Measurements from ENCODE around the gene SUMO3. TPM values are rescaled to one million over a fixed set of nuclear protein-coding genes. Genes with fewer than 3 reads are reported as not detected.
A peak's percentile ranks its signal among the peaks of the same experiment; 100 is the strongest.

The SUMO3 gene
- total RNA-seq, 3 donors from 2014 or later = 64.2 to 64.8 (median 64.4) TPM

DNA sequence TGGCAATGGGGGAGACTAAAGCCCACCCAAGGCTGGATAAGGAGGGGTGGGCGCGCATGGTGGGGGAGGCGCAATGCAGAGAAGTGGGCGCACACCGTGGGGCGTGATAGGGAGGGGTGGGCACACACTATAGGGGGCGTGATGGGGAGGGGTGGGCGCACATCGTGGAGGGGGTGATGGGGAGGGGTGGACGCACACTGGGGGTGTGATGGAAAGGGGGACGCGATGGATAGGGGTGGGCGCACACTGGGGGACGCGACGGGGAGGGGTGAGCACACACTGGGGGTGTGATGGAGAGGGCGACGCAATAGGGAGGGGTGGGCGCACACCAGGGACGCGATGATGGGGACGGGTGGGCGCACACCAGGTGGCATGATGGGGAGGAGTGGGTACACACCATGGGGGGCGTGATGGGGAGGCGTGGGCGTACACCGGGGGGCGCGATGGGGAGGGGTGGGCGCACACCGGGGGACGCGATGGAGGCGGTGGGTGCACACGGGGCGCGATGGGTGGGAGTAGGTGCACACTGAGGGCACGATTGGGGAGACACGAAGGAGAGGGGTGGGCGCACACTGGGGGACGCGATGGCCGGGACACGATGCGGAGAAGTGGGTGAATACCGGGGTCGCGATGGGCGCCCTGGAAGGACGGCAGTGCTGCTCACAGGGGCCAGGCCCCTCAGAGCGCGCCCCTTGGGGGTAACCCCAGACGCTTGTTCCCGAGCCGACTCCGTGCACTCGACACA, 929 bp downstream of the SUMO3 start:
- DNase-seq (ENCODE audit: low spot score in 2 of 2) = no peak
- intact Hi-C loops (cut with DNase I; ENCODE audit: low total_unique reads) = no loop called here
- Histone ChIP-seq H3K27me3 (no peaks in the 10 kb centered on the region), H3K4me3 (peak overlapping the region; percentile 77 to 97 (median 82)), H3K9me3 (peaks cover 5 to 26% of the 10 kb centered on the region in 2 donors), H3K4me1 (peaks cover 8 to 10% of the 10 kb centered on the region in 2 donors), H3K27ac (peak overlapping the region; percentile 40 to 96), H3K36me3 (no peaks in the 10 kb centered on the region)
- TF ChIP-seq POLR2A (IDR thresholded peaks at IDR 0.05) (no peak), POLR2AphosphoS5 (IDR thresholded peaks at IDR 0.05) (no peak), CTCF (IDR thresholded peaks at IDR 0.05) (no peak)

DNA sequence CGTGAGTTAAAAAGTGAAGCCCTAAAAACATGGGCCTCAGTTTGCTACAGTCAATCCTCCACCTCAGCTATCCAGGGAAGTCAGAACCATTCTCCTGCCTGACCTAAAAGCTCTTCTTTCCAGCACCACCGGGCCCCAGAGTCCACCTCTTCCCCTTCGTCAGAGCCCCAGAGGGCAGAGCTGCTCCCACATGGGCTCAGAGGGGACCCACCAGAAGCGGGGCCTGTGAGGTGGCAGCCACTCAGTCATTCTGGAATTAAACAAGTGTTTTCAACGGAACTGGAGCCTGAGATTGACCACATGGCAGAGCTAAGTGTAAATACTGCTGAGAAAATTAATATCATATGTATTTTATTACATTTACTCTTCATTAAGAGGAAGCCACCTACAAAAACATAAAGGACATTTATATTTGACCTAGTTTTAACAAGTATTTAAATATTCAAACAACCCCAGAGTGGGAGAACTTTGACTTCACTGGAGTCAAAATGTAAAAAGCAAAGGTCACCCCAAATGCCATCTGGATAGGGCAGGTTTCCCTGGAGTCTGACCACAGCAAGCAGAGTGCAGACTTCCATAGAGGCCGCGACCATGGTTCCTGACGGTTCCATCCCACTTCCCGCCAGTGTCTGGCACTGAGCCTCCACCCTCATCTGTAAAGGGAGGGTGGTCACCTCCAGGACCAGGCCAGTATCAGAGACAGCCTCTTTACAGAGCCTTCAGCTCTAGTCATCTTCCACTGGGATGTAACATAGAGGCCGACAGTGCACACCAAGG, 1.8 kb downstream of the SUMO3 start:
- no peak for TF ChIP-seq POLR2AphosphoS5 (IDR thresholded peaks at IDR 0.05)
- TF ChIP-seq CTCF (IDR thresholded peaks at IDR 0.05) = no peak
- TF ChIP-seq POLR2A (IDR thresholded peaks at IDR 0.05) = no peak
- Histone ChIP-seq H3K27ac (peak overlapping the region in 1 of 2 donors; percentile 52), H3K4me3 (peak overlapping the region in 1 of 3 donors; percentile 97), H3K9me3 (peaks cover 5 to 17% of the 10 kb centered on the region in 2 donors), H3K27me3 (no peaks in the 10 kb centered on the region), H3K4me1 (peaks cover 8 to 10% of the 10 kb centered on the region in 2 donors), H3K36me3 (no peaks in the 10 kb centered on the region)
- DNase-seq (ENCODE audit: low spot score in 2 of 2) = no peak
- intact Hi-C loops (cut with DNase I; ENCODE audit: low total_unique reads) = no loop called here

DNA sequence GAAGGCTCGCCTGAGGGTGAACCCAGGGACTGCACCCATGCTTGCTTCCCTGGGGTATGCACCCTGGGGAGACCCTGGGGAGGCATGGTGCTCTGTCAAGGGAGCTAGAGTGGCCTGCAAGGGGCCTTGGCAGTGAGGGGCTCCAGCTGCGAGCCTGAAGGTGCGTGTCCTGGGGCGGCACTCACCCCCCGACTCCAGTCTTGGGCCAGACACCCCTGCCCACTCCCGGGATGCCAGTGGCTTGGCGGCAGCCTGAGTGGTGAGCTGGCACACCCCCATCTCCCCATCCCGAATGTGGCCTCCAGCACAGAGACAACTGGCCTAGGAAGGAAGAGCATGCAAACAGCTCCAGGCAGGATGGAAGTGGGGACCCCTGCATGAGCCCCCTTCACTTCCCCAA, 2.6 kb downstream of the SUMO3 start:
- peaks cover 0 to 9% of the 10 kb centered on the region in 2 donors for H3K9me3 ChIP-seq
- no peak for TF ChIP-seq POLR2AphosphoS5 (IDR thresholded peaks at IDR 0.05)
- TF ChIP-seq POLR2A (IDR thresholded peaks at IDR 0.05) = no peak
- TF ChIP-seq CTCF (IDR thresholded peaks at IDR 0.05) = no peak
- peaks cover 8 to 10% of the 10 kb centered on the region in 2 donors for H3K4me1 ChIP-seq
- no peak for DNase-seq (ENCODE audit: low spot score in 2 of 2)
- intact Hi-C loops (cut with DNase I; ENCODE audit: low total_unique reads) = no loop called here
- H3K27me3 ChIP-seq = no peaks in the 10 kb centered on the region
- H3K36me3 ChIP-seq = no peaks in the 10 kb centered on the region
- H3K27ac ChIP-seq = peak overlapping the region in 1 of 2 donors; percentile 52
- no peak overlapping the region for H3K4me3 ChIP-seq

GRCh38 chr21:44814498-44815023, 3.3 kb downstream of the SUMO3 start:
- Histone ChIP-seq H3K36me3 (no peaks in the 10 kb centered on the region), H3K4me3 (no peak overlapping the region), H3K4me1 (peaks cover 8 to 10% of the 10 kb centered on the region in 2 donors), H3K27me3 (no peaks in the 10 kb centered on the region), H3K27ac (peak overlapping the region in 1 of 2 donors; percentile 52), H3K9me3 (peaks cover 0 to 2% of the 10 kb centered on the region in 2 donors)
- DNase-seq (ENCODE audit: low spot score in 2 of 2) = no peak
- intact Hi-C loops (cut with DNase I; ENCODE audit: low total_unique reads) = no loop called here
- TF ChIP-seq POLR2A (IDR thresholded peaks at IDR 0.05) = no peak
- no peak for TF ChIP-seq POLR2AphosphoS5 (IDR thresholded peaks at IDR 0.05)
- no peak for TF ChIP-seq CTCF (IDR thresholded peaks at IDR 0.05)
